Kidney capillary endothelial cell (primary cell): ENCODE results near the gene LIG3.
"Not testable (repeated sequence)": the region's sequence is repeated elsewhere in the genome, so short reads cannot be mapped to it uniquely, and the experiment has no call there.

ENCODE experiments used
- DNase-seq: peaks from one replicate; pipeline ENCODE4 v3.0.0-alpha.2; 2018; ENCODE audit warnings: low spot score

Gene LIG3

DNA sequence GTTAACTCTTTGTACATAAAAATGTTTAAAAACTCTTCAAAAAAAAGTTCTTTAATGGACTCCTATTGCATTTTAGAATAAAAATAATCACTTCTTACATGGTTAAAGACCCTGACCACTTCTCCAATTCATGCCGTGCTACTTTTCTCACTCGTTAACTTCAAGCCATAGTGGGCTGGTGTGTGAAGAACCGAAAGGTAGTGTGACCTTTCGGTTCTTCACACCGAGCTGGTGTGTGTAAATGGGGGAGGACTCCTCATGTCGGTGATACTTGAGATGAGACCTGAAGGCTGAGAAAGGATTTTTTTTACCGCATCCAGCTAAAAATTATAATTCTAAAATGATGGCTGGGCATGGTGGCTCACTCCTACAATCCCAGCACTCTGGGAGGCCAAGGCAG is 61.1 kb downstream of the LIG3 start:
- DNase-seq, result no peak

DNA sequence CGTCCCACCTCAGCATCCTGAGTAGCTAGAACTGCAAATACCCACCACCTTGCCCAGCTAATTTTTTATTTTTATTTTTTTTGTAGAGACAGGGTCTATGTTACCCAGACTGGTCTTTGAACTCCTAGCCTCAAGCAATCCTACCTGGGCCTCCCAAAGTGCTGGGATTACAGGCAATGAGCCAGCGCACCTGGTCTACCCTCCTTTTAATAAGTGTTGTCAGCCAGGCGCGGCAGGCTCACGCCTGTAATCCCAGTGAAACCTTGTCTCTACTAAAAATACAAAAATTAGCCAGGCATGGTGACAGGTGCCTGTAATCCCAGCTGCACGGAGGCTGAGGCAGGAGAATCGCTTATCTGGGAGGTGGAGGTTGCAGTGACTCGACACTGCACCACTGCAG is 63.9 kb downstream of the LIG3 start:
- no peak for DNase-seq

DNA sequence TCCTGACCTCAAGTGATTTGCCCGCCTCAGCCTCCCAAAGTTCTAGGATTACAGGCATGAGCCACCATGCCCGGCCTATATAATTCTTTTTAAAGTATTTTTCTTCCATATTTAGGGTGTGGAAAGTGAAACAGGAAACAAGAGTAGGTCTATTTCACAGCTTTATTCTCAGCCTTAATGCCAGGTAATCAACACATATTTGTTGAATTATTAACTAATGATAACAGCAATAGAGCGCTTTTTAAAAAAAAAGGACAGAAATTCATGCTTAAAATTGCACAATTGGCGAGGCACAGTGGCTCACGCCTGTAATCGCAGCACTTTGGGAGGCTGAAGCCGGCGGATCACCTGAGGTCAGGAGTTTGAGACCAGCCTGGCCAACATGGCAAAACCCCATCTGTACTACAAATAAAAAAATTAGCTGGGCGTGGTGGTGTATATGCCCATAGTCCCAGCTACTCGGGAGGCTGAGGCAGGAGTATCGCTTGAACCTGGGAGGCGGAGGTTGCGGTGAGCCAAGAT is 65.2 kb downstream of the LIG3 start:
- DNase-seq, result not testable (repeated sequence)

DNA sequence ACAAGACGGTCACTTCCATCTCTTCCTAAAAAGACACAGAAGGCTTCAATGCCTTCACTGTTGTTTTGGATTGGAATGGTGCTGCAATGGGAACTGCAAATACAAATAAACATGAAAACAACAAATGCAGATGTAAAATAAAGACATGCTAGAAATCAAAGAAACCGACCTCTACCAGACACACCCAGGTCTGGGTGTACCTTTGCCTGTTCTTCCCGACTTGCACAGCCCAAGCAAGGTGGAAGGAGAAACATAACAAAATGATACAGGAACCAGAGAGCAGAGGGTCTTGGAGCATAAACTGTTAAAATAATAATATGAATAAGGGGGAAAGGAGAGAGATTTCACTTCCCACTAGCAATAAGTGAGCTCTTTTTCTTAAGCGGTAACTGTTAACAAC is 65.9 kb downstream of the LIG3 start:
- DNase-seq, result no peak

DNA sequence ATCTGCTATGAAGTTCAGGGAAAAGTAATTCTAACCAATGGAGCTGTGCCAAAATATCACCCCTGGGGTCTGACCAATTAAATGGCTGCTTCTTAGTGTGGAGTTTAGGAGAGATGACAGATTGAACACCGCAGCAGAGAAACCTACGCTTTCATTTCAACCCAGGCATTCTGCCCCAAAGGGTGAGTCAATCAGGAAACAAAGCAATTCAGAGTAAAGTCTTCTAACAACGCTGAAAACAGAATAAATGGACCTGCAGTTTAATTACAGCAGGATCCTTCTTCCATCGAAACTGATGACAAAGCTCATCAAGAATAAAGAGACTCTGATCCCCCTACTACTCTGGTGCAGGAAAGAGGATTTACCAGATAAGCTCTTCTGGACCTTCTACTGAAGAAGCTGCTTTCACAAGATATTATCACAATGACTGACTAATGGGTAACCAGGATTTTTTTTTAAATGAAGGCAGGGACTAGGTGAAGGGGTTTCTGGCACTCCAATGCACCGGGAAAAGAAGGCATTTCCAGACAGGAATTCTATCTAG is 66.5 kb downstream of the LIG3 start:
- DNase-seq, result no peak

DNA sequence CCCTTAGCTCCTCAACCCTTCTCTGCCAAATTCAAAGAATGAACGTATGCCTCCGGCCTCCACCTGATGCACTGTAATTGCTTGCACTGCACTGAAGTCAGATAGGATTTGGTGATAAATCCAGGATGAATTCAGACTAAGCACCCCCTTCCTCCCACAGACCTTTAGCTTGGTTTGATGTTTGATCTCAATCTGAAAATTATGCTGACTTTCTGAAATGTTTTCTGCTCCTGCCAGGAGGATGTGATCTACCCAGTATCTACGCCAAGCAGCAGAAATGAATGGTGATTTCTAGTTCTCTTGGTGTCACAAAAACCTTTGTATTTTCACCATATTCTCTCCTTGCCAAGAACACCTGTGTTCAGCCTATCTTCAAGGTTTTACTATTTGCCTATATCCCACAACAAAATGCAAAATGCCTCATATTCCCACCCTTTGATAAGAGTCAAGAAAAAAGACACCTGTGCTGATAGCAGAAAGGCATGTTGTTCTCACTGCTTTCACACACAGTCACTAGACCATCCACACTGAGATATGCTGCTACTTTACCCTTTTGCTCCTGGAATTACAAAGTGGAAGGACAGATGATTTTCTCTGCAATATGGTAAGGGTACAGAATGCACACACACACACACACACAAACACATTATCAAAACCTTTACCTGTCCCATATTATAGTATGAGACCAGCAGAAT is 68.5 kb downstream of the LIG3 start:
- no peak for DNase-seq

DNA sequence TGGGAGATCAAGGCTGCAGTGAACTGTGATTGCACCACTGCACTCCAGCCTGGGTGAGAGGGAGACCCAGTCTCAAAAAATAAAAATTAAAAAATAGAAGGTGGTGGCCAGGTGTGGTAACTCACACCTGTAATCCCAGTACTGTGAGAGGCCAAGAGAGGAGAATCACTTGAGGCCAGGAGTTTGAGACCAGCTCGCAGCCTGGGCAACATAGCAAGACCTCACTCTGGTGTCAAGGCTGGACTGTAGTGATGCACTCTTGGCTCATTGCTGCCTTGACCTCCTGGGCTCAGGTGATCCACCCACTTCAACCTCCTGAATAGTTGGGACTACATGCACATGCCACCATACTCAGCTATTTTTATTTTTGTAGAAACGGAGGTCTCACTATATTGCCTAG is 69.9 kb downstream of the LIG3 start:
- no peak for DNase-seq

DNA sequence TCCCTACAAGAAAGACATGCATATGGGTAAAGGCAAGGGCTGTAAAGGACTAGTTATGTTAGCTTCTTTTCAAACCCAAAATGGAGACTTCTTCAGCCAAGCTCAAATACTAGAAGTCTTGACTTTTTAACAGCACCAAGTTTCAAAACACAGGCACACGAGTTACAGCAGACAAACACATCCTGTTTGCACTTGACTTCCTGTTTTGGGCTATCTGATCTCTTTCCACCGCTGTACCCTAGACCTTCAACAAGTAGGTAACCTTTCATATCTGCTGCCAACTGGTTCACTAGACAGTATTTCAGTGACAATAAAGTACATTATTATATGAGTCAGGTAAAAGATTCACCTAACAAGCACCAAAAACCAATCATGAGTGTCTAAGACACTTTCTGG is 70.9 kb downstream of the LIG3 start:
- no peak for DNase-seq

DNA sequence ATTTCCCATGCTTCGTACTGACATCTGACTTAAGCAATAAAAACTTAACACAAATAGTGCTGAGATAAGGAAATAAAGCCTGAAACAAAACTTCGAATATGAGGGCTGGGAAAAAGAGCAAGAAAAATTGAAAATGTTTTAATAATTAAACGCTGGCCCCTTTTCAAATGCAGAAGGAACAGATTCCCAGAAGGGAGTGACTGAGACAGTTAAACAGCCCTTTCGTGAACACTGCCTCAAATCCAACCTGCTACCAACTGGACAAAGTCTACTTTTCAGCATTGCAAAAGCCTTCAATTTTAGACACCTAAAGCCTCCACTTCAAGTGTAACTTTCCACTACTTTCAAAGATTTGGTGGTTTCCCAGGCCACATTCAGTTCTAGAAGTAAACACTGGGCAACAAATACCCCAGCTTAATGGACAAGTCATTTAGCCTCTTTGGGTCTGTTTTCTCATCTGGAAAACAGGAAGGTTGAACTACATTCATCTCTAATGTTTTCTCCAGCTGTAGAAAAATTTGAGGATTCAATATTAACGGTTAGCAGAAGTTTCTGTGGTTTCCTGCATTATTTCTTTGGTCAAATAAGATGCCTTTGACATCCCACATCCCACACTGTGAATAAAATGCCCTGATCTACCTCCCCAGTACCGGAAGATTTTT is 71.4 kb downstream of the LIG3 start:
- DNase-seq, result no peak

DNA sequence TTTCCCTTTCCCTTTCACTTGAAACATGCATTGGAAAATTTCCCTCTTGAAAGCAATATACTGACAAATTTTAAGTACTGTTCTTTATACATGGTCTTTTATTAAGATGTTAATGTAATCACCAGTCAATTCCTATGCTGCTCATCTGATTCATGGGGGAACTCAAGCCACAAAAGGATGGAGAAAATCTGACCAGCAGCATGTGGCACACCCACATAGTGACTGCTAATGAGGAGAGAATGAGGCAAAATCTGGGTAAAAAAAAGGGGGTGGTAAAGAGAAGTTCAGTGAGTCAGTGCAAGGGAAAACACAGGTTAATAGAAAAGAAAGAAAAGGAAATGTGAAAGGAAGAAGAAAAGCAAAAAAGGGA is 71.9 kb downstream of the LIG3 start:
- no peak for DNase-seq

DNA sequence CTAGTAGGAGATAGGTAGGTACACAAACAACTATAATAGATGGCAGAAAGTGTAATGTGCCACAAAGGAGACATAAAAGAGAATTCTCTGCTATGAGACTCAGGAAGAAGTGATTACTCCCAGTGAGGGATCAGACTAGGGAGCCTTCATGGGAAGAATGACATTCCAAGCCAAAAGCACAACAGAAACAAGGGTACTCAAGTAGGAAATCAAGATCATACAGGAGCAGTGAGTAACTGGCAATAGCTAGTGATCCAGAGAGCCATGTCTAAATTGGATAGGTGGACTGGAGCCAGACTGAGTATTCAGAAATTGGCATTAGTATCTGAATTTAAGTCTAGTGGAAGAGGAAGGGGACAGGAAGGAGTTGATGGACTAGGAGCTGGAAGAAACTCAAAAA is 72.5 kb downstream of the LIG3 start:
- no peak for DNase-seq

DNA sequence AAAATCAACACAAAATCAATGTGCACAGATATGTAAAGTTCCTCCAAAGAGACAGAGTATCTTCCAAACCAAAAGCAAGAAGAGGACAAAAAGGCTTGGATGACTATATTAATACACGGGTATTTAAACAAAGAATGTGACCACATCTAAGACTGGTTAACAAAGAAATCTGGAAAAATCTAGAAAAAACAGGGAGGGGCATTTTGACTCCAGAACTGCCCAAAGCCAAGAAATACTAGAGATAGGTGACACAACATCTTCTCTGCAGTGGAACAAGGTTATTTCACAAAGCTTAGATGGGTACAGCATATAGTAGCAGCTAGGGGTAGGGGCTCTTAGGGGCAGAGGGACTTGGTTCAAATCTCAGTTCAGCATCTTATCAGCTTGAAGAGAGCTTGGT is 72.9 kb downstream of the LIG3 start:
- no peak for DNase-seq

DNA sequence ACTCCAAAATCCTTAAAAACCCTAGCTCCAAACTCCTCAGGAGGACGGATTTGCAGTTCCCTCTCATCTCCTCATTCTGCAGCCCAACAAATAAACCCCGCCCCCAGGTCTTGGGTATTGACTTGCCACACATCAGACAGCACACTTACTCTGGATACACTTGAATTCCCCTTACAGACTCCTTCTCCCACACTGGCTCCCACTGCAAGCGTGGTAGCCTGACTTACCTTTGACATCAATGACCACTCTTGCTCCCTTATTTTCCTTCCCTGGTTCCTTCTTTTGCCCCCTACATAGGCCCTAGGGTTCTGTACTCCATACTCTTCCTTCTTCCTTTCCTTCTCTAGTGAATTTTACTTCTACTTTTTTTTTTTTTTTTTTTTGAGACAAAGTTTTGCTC is 75.7 kb downstream of the LIG3 start:
- no peak for DNase-seq

DNA sequence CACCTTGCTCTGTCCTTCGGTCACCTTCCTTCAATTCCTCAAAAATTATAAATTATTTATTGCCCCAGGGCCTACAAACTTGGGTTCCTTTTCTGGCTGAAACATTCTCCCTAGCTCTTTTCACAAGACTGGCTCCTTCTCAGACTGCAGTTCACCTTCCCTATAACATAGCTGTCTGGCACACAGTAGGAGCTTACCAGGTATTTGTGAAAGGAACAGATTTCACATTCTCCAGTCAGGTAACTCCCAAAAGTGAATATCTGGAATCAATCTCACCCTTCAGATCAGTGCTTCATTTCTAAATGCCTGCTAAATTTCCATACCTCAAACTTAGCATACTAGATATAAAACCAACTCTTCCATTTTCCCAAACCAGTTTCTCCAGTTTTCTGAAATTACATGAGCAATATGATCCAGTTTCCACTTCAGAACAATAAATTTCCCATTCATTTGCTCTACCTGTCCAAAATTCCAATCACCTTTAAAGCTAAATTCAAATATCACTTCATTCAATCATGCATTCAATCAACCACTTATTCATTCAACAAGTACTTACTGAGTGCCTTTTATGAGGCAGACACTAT is 77.1 kb downstream of the LIG3 start:
- no peak for DNase-seq
